HepG2 (cell line): Measurements from ENCODE around the gene CDK6. TPM values are rescaled to one million over a fixed set of nuclear protein-coding genes. Genes with fewer than 3 reads are reported as not detected.

Source experiments
- ATF7 ChIP-seq, 2 experiments: fragments of 450-650 bp in 1 of 2; sonication (generic) in 1 of 2; formaldehyde crosslinking in 1 of 2; IDR thresholded peaks; 2 replicates each; pipeline versions ENCODE4 v1.4.0 to v1.6.1; 2016 to 2020; ENCODE audit warnings: antibody characterized with exemption in 1 of 2, mild to moderate bottlenecking in 1 of 2, missing genetic modification reagents in 1 of 2
- CBFB ChIP-seq: sonication (generic); formaldehyde crosslinking; IDR thresholded peaks from 2 replicates; pipeline ENCODE4 v1.4.0; 2020; ENCODE audit warnings: missing genetic modification reagents
- CEBPB ChIP-seq: IDR thresholded peaks from 2 replicates; pipeline ENCODE4 v1.6.1; 2011; ENCODE audit warnings: low read depth, low read length, improper control_type of control experiment, borderline replicate concordance
- DNMT1 ChIP-seq: sonication (generic); formaldehyde crosslinking; IDR thresholded peaks from 2 replicates; pipeline ENCODE4 v1.5.1; 2020; ENCODE audit warnings: mild to moderate bottlenecking, missing genetic modification reagents
- HBP1 ChIP-seq: IDR thresholded peaks from 2 replicates; pipeline ENCODE4 v1.6.1; 2016; ENCODE audit warnings: low read depth, control low read depth
- MBNL3 ChIP-seq: fragments of 250-450 bp; sonication (Bioruptor Pico); conservative IDR thresholded peaks from 2 replicates; pipeline ENCODE4 v1.8.0; 2022; ENCODE audit warnings: mild to moderate bottlenecking, inconsistent platforms
- NAIF1 ChIP-seq: sonication (generic); formaldehyde crosslinking; IDR thresholded peaks from 2 replicates; pipeline ENCODE4 v1.5.0; 2020; ENCODE audit warnings: mild to moderate bottlenecking, missing genetic modification reagents, borderline replicate concordance
- RERE ChIP-seq: IDR thresholded peaks from 2 replicates; pipeline ENCODE4 v1.6.1; 2016; ENCODE audit warnings: low read depth, missing genetic modification reagents, missing compliant biosample characterization
- SAP130 ChIP-seq: IDR thresholded peaks from 2 replicates; pipeline ENCODE4 v1.6.1; 2016; ENCODE audit warnings: low read depth
- SNAPC5 ChIP-seq: sonication (generic); formaldehyde crosslinking; IDR thresholded peaks from 2 replicates; pipeline ENCODE4 v1.8.1; 2023; ENCODE audit warnings: mild to moderate bottlenecking, missing genetic modification reagents, borderline replicate concordance
- USF2 ChIP-seq, 2 experiments: sonication (generic) in 1 of 2; formaldehyde crosslinking in 1 of 2; IDR thresholded peaks; 2 replicates each; pipeline versions ENCODE4 v1.5.1 to v1.6.1; 2011 to 2020; ENCODE audit warnings: borderline replicate concordance in 1 of 2, low read depth in 1 of 2, low read length in 1 of 2, mild to moderate bottlenecking in 1 of 2, missing genetic modification reagents in 1 of 2, moderate library complexity in 1 of 2
- ZBTB43 ChIP-seq: sonication (generic); formaldehyde crosslinking; conservative IDR thresholded peaks from 2 replicates; pipeline ENCODE4 v1.4.0; 2020; ENCODE audit warnings: missing genetic modification reagents
- ZNF317 ChIP-seq: sonication (generic); formaldehyde crosslinking; IDR thresholded peaks from 2 replicates; pipeline ENCODE4 v1.5.0; 2020; ENCODE audit warnings: mild to moderate bottlenecking, missing genetic modification reagents
- ZNF431 ChIP-seq: sonication (generic); formaldehyde crosslinking; IDR thresholded peaks from 2 replicates; pipeline ENCODE4 v1.9.0; 2022; ENCODE audit warnings: missing genetic modification reagents, low read depth, mild to moderate bottlenecking, borderline replicate concordance
- ZNF432 ChIP-seq: sonication (generic); formaldehyde crosslinking; IDR thresholded peaks from 2 replicates; pipeline ENCODE4 v1.5.0; 2020; ENCODE audit warnings: missing genetic modification reagents, mild to moderate bottlenecking, borderline replicate concordance
- polyA plus RNA-seq, 8 experiments: library from polyadenylated mRNA; depleted of rRNA in 3 of 8; stranded (reverse) in 7 of 8; unstranded in 1 of 8; fragments of >200 nt; fragmentation: Illumina TruSeq in 4 of 8; extraction: Trizol in 4 of 8; gene quantifications; 2 replicates each; pipeline versions ENCODE4 v1.2.1 to v1.2.3, GENCODE V29; 2011 to 2016; ENCODE audit warnings: low read depth in 4 of 8, missing spikeins in 1 of 8, mixed read lengths in 1 of 8; ENCODE audit not compliant: insufficient read depth in 1 of 8
- total RNA-seq, 5 experiments: library from RNA; depleted of rRNA; stranded (reverse); fragments of >200 nt; fragmentation: Illumina TruSeq; extraction: Trizol; gene quantifications; 2 replicates each; pipeline ENCODE4 v1.2.3, GENCODE V29; 2016; ENCODE audit warnings: low read depth in 1 of 5

Gene CDK6
- total and polyA plus RNA-seq, 2 of the 13 experiments (the other 11 are each of a cell fraction or from before 2014, with no cell fraction given): 34.6 to 90.8 TPM

GRCh38 chr7:92695308-92696261, 140.8 kb downstream of the CDK6 start (continued):
- TF ChIP-seq RERE (CRISPR knock-in tag) (peak; percentile 86; the same call in 1 of the 2 replicates), ZBTB43 (CRISPR knock-in tag) (no peak), ZNF432 (CRISPR knock-in tag) (no peak), MBNL3 (CRISPR knock-in tag) (no peak), ZNF431 (CRISPR knock-in tag) (peak; percentile 73; the same call in 1 of the 2 replicates), USF2 (IDR thresholded peaks at IDR 0.05; ENCODE audit: low read depth, low read length) (no peak), USF2 (CRISPR knock-in tag; IDR thresholded peaks at IDR 0.05; ENCODE audit: borderline replicate concordance) (no peak), DNMT1 (CRISPR knock-in tag) (no peak), CEBPB (peak; percentile 95), ATF7 (IDR thresholded peaks at IDR 0.05) (no peak), ATF7 (CRISPR knock-in tag; IDR thresholded peaks at IDR 0.05) (peak; percentile 29; the same call in 1 of the 2 replicates), HBP1 (CRISPR knock-in tag) (0 out of 2 replicates have a peak, but pooled peaks have one; percentile 49), CBFB (CRISPR knock-in tag) (peak; percentile 64; the same call in 1 of the 2 replicates), SNAPC5 (CRISPR knock-in tag) (no peak; the same call in 1 of the 2 replicates), SAP130 (CRISPR knock-in tag) (peak; percentile 89), ZNF317 (no peak; the same call in 1 of the 2 replicates), NAIF1 (CRISPR knock-in tag) (no peak)
